Activated CD4-positive, alpha-beta T cell treated with anti-CD3 and anti-CD28 coated beads for 1 hour (primary cell): Measurements from ENCODE around the gene CCM2.
"Not testable (repeated sequence)": the region's sequence is repeated elsewhere in the genome, so short reads cannot be mapped to it uniquely, and the experiment has no call there.

Experiments used
- DNase-seq: peaks from one replicate; pipeline ENCODE4 v3.0.0-alpha.2; 2020

Gene CCM2

GRCh38 chr7:44983742-44984477, 16.1 kb upstream of the CCM2 start:
- no peak for DNase-seq

GRCh38 chr7:44984478-44984758, 15.6 kb upstream of the CCM2 start:
- no peak for DNase-seq

GRCh38 chr7:44985033-44985695, 14.8 kb upstream of the CCM2 start:
- DNase-seq, result no peak

GRCh38 chr7:44985900-44986217, 14.1 kb upstream of the CCM2 start:
- DNase-seq, result no peak

- DNase-seq, result peak; percentile 94
Measured at GRCh38 chr7:44986218-44987053, 13.6 kb upstream of the CCM2 start.

GRCh38 chr7:44987457-44987856, 12.5 kb upstream of the CCM2 start:
- DNase-seq, result no peak

- no peak for DNase-seq
Measured at GRCh38 chr7:44987996-44988395, 12.0 kb upstream of the CCM2 start.

GRCh38 chr7:44988701-44989100, 11.3 kb upstream of the CCM2 start:
- no peak for DNase-seq

- no peak for DNase-seq
Measured at GRCh38 chr7:44989132-44989531, 10.9 kb upstream of the CCM2 start.

GRCh38 chr7:44990109-44991023, 9.6 kb upstream of the CCM2 start:
- DNase-seq, result no peak

GRCh38 chr7:44992004-44992795, 7.8 kb upstream of the CCM2 start:
- not testable (repeated sequence) for DNase-seq

GRCh38 chr7:44994877-44995554, 5.0 kb upstream of the CCM2 start:
- DNase-seq, result no peak

- DNase-seq, result no peak
Measured at GRCh38 chr7:44995555-44996493, 4.2 kb upstream of the CCM2 start.

GRCh38 chr7:44998153-44998871, 1.7 kb upstream of the CCM2 start:
- DNase-seq, result no peak

GRCh38 chr7:44999245-45000092, 532 bp upstream of the CCM2 start:
- DNase-seq, result peak; percentile 98

- peak; percentile 56 for DNase-seq
Measured at GRCh38 chr7:45001138-45001694, 1.2 kb downstream of the CCM2 start.

- no peak for DNase-seq
Measured at GRCh38 chr7:45001826-45002225, 1.8 kb downstream of the CCM2 start.

- DNase-seq, result no peak
Measured at GRCh38 chr7:45003789-45004188, 3.8 kb downstream of the CCM2 start.
